HepG2 (cell line): Measurements from ENCODE around the gene TULP3. TPM values are rescaled to one million over a fixed set of nuclear protein-coding genes. Genes with fewer than 3 reads are reported as not detected.

Source experiments
- ATAC-seq: fragments of 200-7000 bp; cut with Tn5 transposase; 3 replicates; pipeline ENCODE4 v1.9.1; 2020; ENCODE audit warnings: mild to moderate bottlenecking, moderate library complexity
- BruUV-seq: library from RNA; stranded (reverse); fragments of 400-500 nt; replicated peaks from 2 replicates; lab custom pipeline; 2021; lab: Mats Ljungman, UMichigan
- CTCF ChIA-PET: fragments of 300-600 bp; formaldehyde crosslinking; extraction: SDS; loops from one replicate; lab custom pipeline; 2021; ENCODE audit warnings: low total read pairs, inconsistent platforms, low intra/inter-chr PET ratio; lab: Yijun Ruan, JAX
- POLR2A ChIA-PET: fragments of 350-600 bp; sonication (Branson Sonifier 250); formaldehyde crosslinking; loops from one replicate; lab custom pipeline; 2020; ENCODE audit warnings: antibody characterized with exemption, inconsistent platforms; lab: Yijun Ruan, JAX
- DNase-seq: peaks from one replicate; pipeline ENCODE4 v3.0.0-alpha.2; 2015; ENCODE audit warnings: low spot score
- FAIRE-seq: peaks from 3 replicates; lab custom pipeline; 2011; peaks lifted over from hg19 to GRCh38; lab: Jason Lieb, UNC
- H2AFZ ChIP-seq: one replicate; pipeline ENCODE4 v1.6.1; 2011; ENCODE audit warnings: low read length, inconsistent platforms
- H3K27ac ChIP-seq: fragments of 300-600 bp; 3 replicates; pipeline ENCODE4 v1.8.0; 2011; ENCODE audit warnings: mixed run types, mild to moderate bottlenecking, mixed read lengths, low read length, inconsistent platforms; ENCODE audit not compliant: insufficient read depth; ENCODE audit errors: extremely low read length
- H3K27me3 ChIP-seq, 2 experiments: fragments of 200-600 bp in 1 of 2; 2 replicates in 1 of 2; 3 replicates in 1 of 2; pipeline versions ENCODE4 v1.6.0 to v1.8.0; 2011; ENCODE audit warnings: low read length in 2 of 2, mild to moderate bottlenecking in 2 of 2, moderate library complexity in 2 of 2, inconsistent platforms in 1 of 2; ENCODE audit not compliant: insufficient read depth in 2 of 2, control insufficient read depth in 1 of 2
- H3K36me3 ChIP-seq, 2 experiments: fragments of 200-600 bp in 1 of 2; replicated peaks in 1 of 2; 2 replicates in 1 of 2; 3 replicates in 1 of 2; pipeline versions ENCODE4 v1.5.1 to v1.8.0; 2011; ENCODE audit warnings: low read length in 2 of 2, inconsistent platforms in 1 of 2; ENCODE audit not compliant: insufficient read depth in 2 of 2, control insufficient read depth in 1 of 2
- H3K4me1 ChIP-seq: 2 replicates; pipeline ENCODE4 v1.5.1; 2012; ENCODE audit warnings: low read length, inconsistent platforms; ENCODE audit not compliant: insufficient read depth
- H3K4me2 ChIP-seq: 2 replicates; pipeline ENCODE4 v1.6.0; 2011; ENCODE audit warnings: low read depth, low read length, inconsistent platforms
- H3K4me3 ChIP-seq, 3 experiments: fragments of 200-600 bp in 1 of 3; sonication (generic), shearing (Covaris generic) in 1 of 3; replicated peaks in 1 of 3; 2 replicates each; pipeline ENCODE4 v1.5.1; 2011 to 2016; ENCODE audit warnings: low read length in 3 of 3, inconsistent platforms in 2 of 3, low read depth in 2 of 3, mild to moderate bottlenecking in 2 of 3, control low read depth in 1 of 3, mixed read lengths in 1 of 3; ENCODE audit not compliant: insufficient read depth in 1 of 3
- H3K79me2 ChIP-seq: one replicate; pipeline ENCODE4 v1.6.1; 2011; ENCODE audit warnings: low read length, inconsistent platforms; ENCODE audit not compliant: insufficient read depth
- H3K9ac ChIP-seq: 2 replicates; pipeline ENCODE4 v1.6.0; 2011; ENCODE audit warnings: mild to moderate bottlenecking, low read depth, low read length, inconsistent platforms; ENCODE audit not compliant: insufficient read depth
- H3K9me3 ChIP-seq: 2 replicates; pipeline ENCODE4 v1.5.1; 2012; ENCODE audit warnings: mild to moderate bottlenecking, low read length
- H4K20me1 ChIP-seq: 2 replicates; pipeline ENCODE4 v1.6.0; 2011; ENCODE audit warnings: inconsistent platforms, mild to moderate bottlenecking, low read length, moderate library complexity; ENCODE audit not compliant: insufficient read depth
- CHD2 ChIP-seq: IDR thresholded peaks from 2 replicates; pipeline ENCODE4 v1.6.1; 2011; ENCODE audit warnings: low read depth, low read length, improper control_type of control experiment
- CREM ChIP-seq, 2 experiments: sonication (generic) in 1 of 2; formaldehyde crosslinking in 1 of 2; IDR thresholded peaks; 2 replicates each; pipeline versions ENCODE4 v1.4.0 to v1.6.1; 2016 to 2020; ENCODE audit warnings: antibody characterized with exemption in 1 of 2, mild to moderate bottlenecking in 1 of 2, missing genetic modification reagents in 1 of 2
- E2F1 ChIP-seq: sonication (generic); formaldehyde crosslinking; IDR thresholded peaks from 2 replicates; pipeline ENCODE4 v1.5.0; 2020; ENCODE audit warnings: missing genetic modification reagents
- EEA1 ChIP-seq: sonication (generic); formaldehyde crosslinking; IDR thresholded peaks from 2 replicates; pipeline ENCODE4 v1.5.1; 2020; ENCODE audit warnings: mild to moderate bottlenecking, missing genetic modification reagents, borderline replicate concordance
- KLF12 ChIP-seq: sonication (generic); formaldehyde crosslinking; IDR thresholded peaks from 2 replicates; pipeline ENCODE4 v1.4.0; 2020; ENCODE audit warnings: missing genetic modification reagents, borderline replicate concordance
- NCOA1 ChIP-seq: sonication (generic); formaldehyde crosslinking; IDR thresholded peaks from 2 replicates; pipeline ENCODE4 v1.9.0; 2021; ENCODE audit warnings: missing genetic modification reagents
- SAFB2 ChIP-seq: sonication (generic); formaldehyde crosslinking; IDR thresholded peaks from 2 replicates; pipeline ENCODE4 v1.5.1; 2020; ENCODE audit warnings: missing genetic modification reagents, low read depth, mild to moderate bottlenecking, borderline replicate concordance
- TCF12 ChIP-seq, 2 experiments: fragments of 450-650 bp in 1 of 2; sonication (generic) in 1 of 2; formaldehyde crosslinking in 1 of 2; IDR thresholded peaks; 2 replicates each; pipeline versions ENCODE4 v1.6.1 to v1.8.0; 2017 to 2022; ENCODE audit warnings: antibody characterized with exemption in 1 of 2, mild to moderate bottlenecking in 1 of 2, missing genetic modification reagents in 1 of 2, moderate library complexity in 1 of 2
- TOPORS ChIP-seq: sonication (generic); formaldehyde crosslinking; IDR thresholded peaks from 2 replicates; pipeline ENCODE4 v1.8.0; 2023; ENCODE audit warnings: mild to moderate bottlenecking, missing genetic modification reagents
- ZBTB44 ChIP-seq: sonication (generic); formaldehyde crosslinking; IDR thresholded peaks from 2 replicates; pipeline ENCODE4 v1.4.0; 2020; ENCODE audit warnings: missing genetic modification reagents
- ZSCAN21 ChIP-seq: sonication (generic); formaldehyde crosslinking; IDR thresholded peaks from 2 replicates; pipeline ENCODE4 v1.8.0; 2022; ENCODE audit warnings: mild to moderate bottlenecking, missing genetic modification reagents, moderate library complexity, borderline replicate concordance
- WGBS: methylation state at CpG from one replicate; pipeline ENCODE4 v1.1.6; 2017; ENCODE audit warnings: low lambda C conversion rate; 5-methylcytosine and 5-hydroxymethylcytosine counted together
- in situ Hi-C: cut with HindIII; loops from 2 replicates; pipeline ENCODE4 v1.10.0; 2017; ENCODE audit warnings: low pct_unique_long_range_greater_than_20kb; ENCODE audit not compliant: extremely low pct_ligation_motif_present
- intact Hi-C: fragments of 100-400 bp; cut with micrococcal nuclease; formaldehyde crosslinking; loops from one replicate; pipeline ENCODE4 v1.10.0; 2022; ENCODE audit not compliant: unreplicated experiment
- polyA plus RNA-seq, 8 experiments: library from polyadenylated mRNA; depleted of rRNA in 3 of 8; stranded (reverse) in 7 of 8; unstranded in 1 of 8; fragments of >200 nt; fragmentation: Illumina TruSeq in 4 of 8; extraction: Trizol in 4 of 8; gene quantifications; 2 replicates each; pipeline versions ENCODE4 v1.2.1 to v1.2.3, GENCODE V29; 2011 to 2016; ENCODE audit warnings: low read depth in 4 of 8, missing spikeins in 1 of 8, mixed read lengths in 1 of 8; ENCODE audit not compliant: insufficient read depth in 1 of 8
- total RNA-seq, 5 experiments: library from RNA; depleted of rRNA; stranded (reverse); fragments of >200 nt; fragmentation: Illumina TruSeq; extraction: Trizol; gene quantifications; 2 replicates each; pipeline ENCODE4 v1.2.3, GENCODE V29; 2016; ENCODE audit warnings: low read depth in 1 of 5
- TF ChIP-seq, protein P1 (sequence below): sonication (generic); formaldehyde crosslinking; IDR thresholded peaks from 2 replicates; pipeline ENCODE4 v1.4.0; 2020; ENCODE audit warnings: missing genetic modification reagents, mild to moderate bottlenecking, borderline replicate concordance
- TF ChIP-seq, protein P2 (sequence below): sonication (generic); formaldehyde crosslinking; IDR thresholded peaks from 2 replicates; pipeline ENCODE4 v1.9.0; 2022; ENCODE audit warnings: missing genetic modification reagents, mild to moderate bottlenecking, borderline replicate concordance

TULP3 gene
- total and polyA plus RNA-seq, 2 of the 13 experiments (the other 11 are each of a cell fraction or from before 2014, with no cell fraction given), result 11.2 to 13.2 TPM

DNA sequence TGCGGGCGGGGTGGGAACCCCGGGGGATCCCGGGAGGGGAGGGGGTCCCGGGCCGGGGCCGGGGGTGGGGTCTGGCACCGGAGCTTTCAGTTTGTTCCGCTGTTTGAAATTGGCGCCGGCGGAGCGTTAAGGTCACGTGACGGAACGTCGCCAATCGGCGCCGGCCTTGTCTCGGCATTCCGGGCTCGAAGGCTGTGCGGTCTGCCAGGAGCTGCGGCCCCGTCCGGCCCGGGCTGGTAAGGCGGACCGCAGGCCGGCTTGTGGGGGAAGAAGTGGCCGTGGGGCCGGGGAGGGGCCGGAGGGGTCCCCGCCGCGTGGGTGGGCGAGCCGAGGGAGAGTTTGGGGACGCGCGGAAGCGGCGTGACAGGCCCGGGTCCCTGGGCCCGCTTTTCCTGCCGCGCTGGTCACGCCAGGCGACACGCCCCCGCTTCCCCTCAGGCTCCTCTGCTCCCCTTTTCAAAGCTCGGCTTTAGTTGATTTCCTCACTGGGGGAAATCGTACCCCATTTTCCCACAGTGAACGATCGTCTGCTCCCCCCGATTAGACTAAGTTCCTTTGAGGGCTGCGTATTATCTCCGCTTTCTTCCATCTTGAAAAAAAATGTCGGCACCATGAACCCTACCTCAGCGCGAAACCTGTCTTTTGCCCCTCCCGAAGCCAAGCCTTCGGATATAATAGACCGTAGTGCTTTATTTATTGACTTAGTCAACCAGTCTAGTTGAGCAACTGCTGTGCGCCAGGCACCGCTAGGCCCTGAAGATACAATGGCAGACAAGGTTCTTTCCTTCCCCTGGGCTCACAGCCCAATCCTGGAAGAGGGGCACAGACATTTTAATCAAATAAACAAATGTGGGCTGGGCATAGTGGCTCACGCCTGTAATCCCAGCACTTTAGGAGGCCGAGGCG is 13.4 kb upstream of the TULP3 start, which contains the start of the genes FOXM1 and RHNO1:
Gene FOXM1, minus strand, starts transcription at position 128 of the 906 bp plus-strand sequence. CDS start 2,696 bp downstream, outside the sequence.
Gene RHNO1, plus strand, starts transcription at position 177 of the 906 bp plus-strand sequence. CDS start 8,144 bp downstream, outside the sequence.
- Histone ChIP-seq H3K4me2 (peak within 1 kb of the TSS; percentile 88), H4K20me1 (no peaks in the 10 kb centered on the region), H3K4me1 (peaks cover 38% of the 10 kb centered on the region), H2AFZ (peak within 1 kb of the TSS; percentile 56), H3K9me3 (no peaks in the 10 kb centered on the region), H3K79me2 (peaks cover 52% of the 10 kb centered on the region), H3K4me3 (peak within 1 kb of the TSS; percentile 74 to 85 (median 77)), H3K27ac (peak within 1 kb of the TSS; percentile 84), H3K9ac (peak within 1 kb of the TSS; percentile 96), H3K27me3 (no peaks in the 10 kb centered on the region; a peak in 1 of 5 replicates), H3K36me3 (peaks cover 3 to 9% of the 10 kb centered on the region in 2 experiments; a peak in 3 of 5 replicates)
- in situ Hi-C loops (no loop called here), intact Hi-C loops (no loop called here)
- FAIRE-seq, result no peak
- peak; percentile 93 for ATAC-seq
- 3% methylated on average over 18 of the region's 70 CpGs for WGBS
- POLR2A ChIA-PET, result interaction anchor here (0.7 to 1.8 kb wide), 5 partner anchors 9 to 35 kb away, joined by 3 to 12 read pairs (median 5); partner anchors contain the start of gene TULP3
- CTCF ChIA-PET, result no interaction called here
- BruUV-seq, result TSS peak; percentile 86
- peak; percentile 78 for DNase-seq
- TF ChIP-seq CHD2, result no peak
- TF ChIP-seq, protein P1, sequence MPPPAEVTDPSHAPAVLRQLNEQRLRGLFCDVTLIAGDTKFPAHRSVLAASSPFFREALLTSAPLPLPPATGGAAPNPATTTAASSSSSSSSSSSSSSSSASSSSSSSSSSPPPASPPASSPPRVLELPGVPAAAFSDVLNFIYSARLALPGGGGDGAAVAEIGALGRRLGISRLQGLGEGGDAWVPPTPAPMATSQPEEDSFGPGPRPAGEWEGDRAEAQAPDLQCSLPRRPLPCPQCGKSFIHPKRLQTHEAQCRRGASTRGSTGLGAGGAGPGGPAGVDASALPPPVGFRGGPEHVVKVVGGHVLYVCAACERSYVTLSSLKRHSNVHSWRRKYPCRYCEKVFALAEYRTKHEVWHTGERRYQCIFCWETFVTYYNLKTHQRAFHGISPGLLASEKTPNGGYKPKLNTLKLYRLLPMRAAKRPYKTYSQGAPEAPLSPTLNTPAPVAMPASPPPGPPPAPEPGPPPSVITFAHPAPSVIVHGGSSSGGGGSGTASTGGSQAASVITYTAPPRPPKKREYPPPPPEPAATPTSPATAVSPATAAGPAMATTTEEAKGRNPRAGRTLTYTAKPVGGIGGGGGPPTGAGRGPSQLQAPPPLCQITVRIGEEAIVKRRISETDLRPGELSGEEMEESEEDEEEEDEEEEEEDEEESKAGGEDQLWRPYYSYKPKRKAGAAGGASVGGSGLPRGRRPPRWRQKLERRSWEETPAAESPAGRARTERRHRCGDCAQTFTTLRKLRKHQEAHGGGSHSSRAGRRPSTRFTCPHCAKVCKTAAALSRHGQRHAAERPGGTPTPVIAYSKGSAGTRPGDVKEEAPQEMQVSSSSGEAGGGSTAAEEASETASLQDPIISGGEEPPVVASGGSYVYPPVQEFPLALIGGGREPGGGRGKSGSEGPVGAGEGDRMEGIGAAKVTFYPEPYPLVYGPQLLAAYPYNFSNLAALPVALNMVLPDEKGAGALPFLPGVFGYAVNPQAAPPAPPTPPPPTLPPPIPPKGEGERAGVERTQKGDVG (CRISPR knock-in tag), result no peak
- no peak for TF ChIP-seq KLF12 (CRISPR knock-in tag)
- TF ChIP-seq E2F1, result peak; percentile 97
- TF ChIP-seq, protein P2, sequence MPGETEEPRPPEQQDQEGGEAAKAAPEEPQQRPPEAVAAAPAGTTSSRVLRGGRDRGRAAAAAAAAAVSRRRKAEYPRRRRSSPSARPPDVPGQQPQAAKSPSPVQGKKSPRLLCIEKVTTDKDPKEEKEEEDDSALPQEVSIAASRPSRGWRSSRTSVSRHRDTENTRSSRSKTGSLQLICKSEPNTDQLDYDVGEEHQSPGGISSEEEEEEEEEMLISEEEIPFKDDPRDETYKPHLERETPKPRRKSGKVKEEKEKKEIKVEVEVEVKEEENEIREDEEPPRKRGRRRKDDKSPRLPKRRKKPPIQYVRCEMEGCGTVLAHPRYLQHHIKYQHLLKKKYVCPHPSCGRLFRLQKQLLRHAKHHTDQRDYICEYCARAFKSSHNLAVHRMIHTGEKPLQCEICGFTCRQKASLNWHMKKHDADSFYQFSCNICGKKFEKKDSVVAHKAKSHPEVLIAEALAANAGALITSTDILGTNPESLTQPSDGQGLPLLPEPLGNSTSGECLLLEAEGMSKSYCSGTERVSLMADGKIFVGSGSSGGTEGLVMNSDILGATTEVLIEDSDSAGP, result no peak
- TF ChIP-seq NCOA1, result no peak
- TF ChIP-seq ZBTB44 (CRISPR knock-in tag), result no peak
- no peak for TF ChIP-seq EEA1
- TF ChIP-seq ZSCAN21, result peak; percentile 39
- TF ChIP-seq TCF12 (IDR thresholded peaks at IDR 0.05), result no peak
- TF ChIP-seq TCF12 (CRISPR knock-in tag; IDR thresholded peaks at IDR 0.05), result no peak
- peak; percentile 73; the same call in 1 of the 2 replicates for TF ChIP-seq TOPORS
- no peak for TF ChIP-seq CREM (IDR thresholded peaks at IDR 0.05)
- no peak for TF ChIP-seq CREM (CRISPR knock-in tag; IDR thresholded peaks at IDR 0.05)
- TF ChIP-seq SAFB2 (CRISPR knock-in tag), result peak; percentile 28; the same call in 1 of the 2 replicates
